GM18873 (cell line): ENCODE results near the gene EXOG.
A peak's percentile ranks its signal among the peaks of the same experiment; 100 is the strongest.

Experiments used
- ATAC-seq: cut with Tn5 transposase; IDR thresholded peaks from one replicate; pipeline ENCODE4 v1.9.1; 2021; ENCODE audit warnings: mild to moderate bottlenecking, moderate library complexity, moderate number of reproducible peaks; ENCODE audit not compliant: unreplicated experiment, low FRiP score

EXOG gene

GRCh38 chr3:38472342-38472741 lies 23.8 kb upstream of the EXOG start:
- no peak for ATAC-seq

GRCh38 chr3:38473229-38473628 lies 22.9 kb upstream of the EXOG start:
- ATAC-seq, result no peak

- no peak for ATAC-seq
Observed at GRCh38 chr3:38474928-38475605, 21.1 kb upstream of the EXOG start.

GRCh38 chr3:38475716-38476115 lies 20.4 kb upstream of the EXOG start:
- ATAC-seq, result no peak

- no peak for ATAC-seq
Observed at GRCh38 chr3:38476157-38476756, 19.9 kb upstream of the EXOG start.

- ATAC-seq, result no peak
Observed at GRCh38 chr3:38477057-38477820, 18.9 kb upstream of the EXOG start.

GRCh38 chr3:38477839-38478450 lies 18.2 kb upstream of the EXOG start:
- no peak for ATAC-seq

GRCh38 chr3:38478901-38479300 lies 17.2 kb upstream of the EXOG start:
- no peak for ATAC-seq

- ATAC-seq, result no peak
Observed at GRCh38 chr3:38479431-38480092, 16.6 kb upstream of the EXOG start.

- ATAC-seq, result no peak
Observed at GRCh38 chr3:38480093-38480445, 16.1 kb upstream of the EXOG start.

- ATAC-seq, result no peak
Observed at GRCh38 chr3:38480930-38481329, 15.2 kb upstream of the EXOG start.

GRCh38 chr3:38482951-38483350 lies 13.2 kb upstream of the EXOG start:
- no peak for ATAC-seq

- ATAC-seq, result peak; percentile 78
Observed at GRCh38 chr3:38487323-38487722, 8.8 kb upstream of the EXOG start.

- ATAC-seq, result no peak
Observed at GRCh38 chr3:38488949-38489348, 7.2 kb upstream of the EXOG start.

GRCh38 chr3:38489766-38490165 lies 6.4 kb upstream of the EXOG start:
- ATAC-seq, result no peak

GRCh38 chr3:38490281-38491030 lies 5.7 kb upstream of the EXOG start:
- no peak for ATAC-seq

- ATAC-seq, result no peak
Observed at GRCh38 chr3:38491215-38491614, 4.9 kb upstream of the EXOG start.

GRCh38 chr3:38493031-38493430 lies 3.1 kb upstream of the EXOG start:
- ATAC-seq, result no peak

- ATAC-seq, result no peak
Observed at GRCh38 chr3:38497031-38497430, 891 bp downstream of the EXOG start.
